H1 (cell line): ENCODE measurements around the gene PRKCH.

Source experiments
- CEBPB ChIP-seq: IDR thresholded peaks from 2 replicates; pipeline ENCODE4 v1.6.1; 2012; ENCODE audit warnings: low read depth, low read length
- EGR1 ChIP-seq: IDR thresholded peaks from 2 replicates; pipeline ENCODE4 v1.6.1; 2011; ENCODE audit warnings: low read depth, low read length, borderline replicate concordance
- EP300 ChIP-seq, 2 experiments: IDR thresholded peaks; 1 replicate in 1 of 2; 2 replicates in 1 of 2; pipeline ENCODE4 v1.6.1; 2011 to 2012; ENCODE audit warnings: low read depth in 2 of 2, low read length in 2 of 2, mild to moderate bottlenecking in 2 of 2, borderline replicate concordance in 1 of 2, inconsistent platforms in 1 of 2, moderate library complexity in 1 of 2
- JUND ChIP-seq: IDR thresholded peaks from 2 replicates; pipeline ENCODE4 v1.6.1; 2011; ENCODE audit warnings: mild to moderate bottlenecking, improper control_type of control experiment, low read length
- MAFK ChIP-seq: IDR thresholded peaks from 2 replicates; pipeline ENCODE4 v1.6.1; 2012; ENCODE audit warnings: low read depth, mild to moderate bottlenecking, improper control_type of control experiment, low read length
- POLR2A ChIP-seq, 2 experiments: IDR thresholded peaks; 1 replicate in 1 of 2; 2 replicates in 1 of 2; pipeline ENCODE4 v1.6.1; 2011; ENCODE audit warnings: low read depth in 2 of 2, low read length in 2 of 2, mild to moderate bottlenecking in 2 of 2; ENCODE audit errors: control extremely low read depth in 1 of 2
- TF ChIP-seq, protein P1 (sequence below), 3 experiments: IDR thresholded peaks; 1 replicate in 2 of 3; 2 replicates in 1 of 3; pipeline versions ENCODE4 v1.5.1 to v1.6.1; 2011; ENCODE audit warnings: low read length in 3 of 3, mild to moderate bottlenecking in 3 of 3, inconsistent platforms in 2 of 3, low read depth in 1 of 3, moderate library complexity in 1 of 3; ENCODE audit not compliant: insufficient read depth in 1 of 3; ENCODE audit errors: control extremely low read depth in 1 of 3
- TF ChIP-seq, protein P2 (sequence below): IDR thresholded peaks from 2 replicates; pipeline ENCODE4 v1.6.1; 2012; ENCODE audit warnings: inconsistent platforms

DNA sequence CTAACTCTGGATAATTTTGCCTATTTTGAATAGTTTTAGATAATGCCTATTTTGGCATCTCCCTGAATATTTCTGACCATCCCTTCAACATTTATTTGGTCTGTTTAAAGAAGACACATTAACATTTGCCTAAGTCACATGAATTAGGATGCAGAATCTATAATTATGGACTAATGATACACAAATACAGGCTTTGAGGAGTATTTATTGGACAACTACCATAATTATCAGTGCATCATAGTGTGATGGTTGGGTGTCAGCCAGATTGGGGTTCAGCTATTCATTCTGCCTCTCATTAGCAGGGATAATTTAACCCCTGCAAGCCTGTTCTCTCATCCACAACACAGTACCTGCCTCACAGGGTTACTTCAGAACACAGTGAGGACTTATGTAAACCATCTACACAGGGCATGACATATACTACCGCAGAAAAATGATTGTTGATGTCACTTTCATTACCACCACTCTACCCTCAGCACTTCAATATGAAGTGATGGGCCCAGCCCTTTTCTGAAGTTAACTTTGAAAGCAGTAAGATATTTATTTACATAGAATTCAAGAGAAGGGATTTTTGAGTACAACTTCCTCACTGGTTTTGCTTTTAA, 14.4 kb downstream of the PRKCH start:
- TF ChIP-seq, protein P1, sequence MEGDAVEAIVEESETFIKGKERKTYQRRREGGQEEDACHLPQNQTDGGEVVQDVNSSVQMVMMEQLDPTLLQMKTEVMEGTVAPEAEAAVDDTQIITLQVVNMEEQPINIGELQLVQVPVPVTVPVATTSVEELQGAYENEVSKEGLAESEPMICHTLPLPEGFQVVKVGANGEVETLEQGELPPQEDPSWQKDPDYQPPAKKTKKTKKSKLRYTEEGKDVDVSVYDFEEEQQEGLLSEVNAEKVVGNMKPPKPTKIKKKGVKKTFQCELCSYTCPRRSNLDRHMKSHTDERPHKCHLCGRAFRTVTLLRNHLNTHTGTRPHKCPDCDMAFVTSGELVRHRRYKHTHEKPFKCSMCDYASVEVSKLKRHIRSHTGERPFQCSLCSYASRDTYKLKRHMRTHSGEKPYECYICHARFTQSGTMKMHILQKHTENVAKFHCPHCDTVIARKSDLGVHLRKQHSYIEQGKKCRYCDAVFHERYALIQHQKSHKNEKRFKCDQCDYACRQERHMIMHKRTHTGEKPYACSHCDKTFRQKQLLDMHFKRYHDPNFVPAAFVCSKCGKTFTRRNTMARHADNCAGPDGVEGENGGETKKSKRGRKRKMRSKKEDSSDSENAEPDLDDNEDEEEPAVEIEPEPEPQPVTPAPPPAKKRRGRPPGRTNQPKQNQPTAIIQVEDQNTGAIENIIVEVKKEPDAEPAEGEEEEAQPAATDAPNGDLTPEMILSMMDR (IDR thresholded peaks at IDR 0.05; ENCODE audit: control extremely low read depth in 1 of 3, insufficient read depth in 1 of 3, low read depth in 1 of 3, low read length in 3 of 3): no peak
- TF ChIP-seq POLR2A (IDR thresholded peaks at IDR 0.05; ENCODE audit: control extremely low read depth in 1 of 2, low read depth in 2 of 2, low read length in 2 of 2): no peak
- TF ChIP-seq CEBPB: no peak
- no peak for TF ChIP-seq JUND
- TF ChIP-seq, protein P2, sequence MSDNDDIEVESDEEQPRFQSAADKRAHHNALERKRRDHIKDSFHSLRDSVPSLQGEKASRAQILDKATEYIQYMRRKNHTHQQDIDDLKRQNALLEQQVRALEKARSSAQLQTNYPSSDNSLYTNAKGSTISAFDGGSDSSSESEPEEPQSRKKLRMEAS: no peak
- no peak for TF ChIP-seq EP300 (IDR thresholded peaks at IDR 0.05; ENCODE audit: borderline replicate concordance in 1 of 2, low read depth in 2 of 2, low read length in 2 of 2)
- no peak for TF ChIP-seq EGR1
- no peak for TF ChIP-seq MAFK
